ENCODE measurements around the gene SSR2.

The SSR2 gene

GRCh38 chr1:156001662-156002171 is 19.0 kb downstream of the SSR2 start:
- H3K4me3 ChIP-seq (ENCODE audit: control insufficient read depth, low read depth, low read length) = no peak overlapping the region
- TF ChIP-seq CTCF (IDR thresholded peaks at IDR 0.05; ENCODE audit: control insufficient read depth, insufficient read depth, low read depth, low read length, missing control alignments) = no peak
- DNase-seq (ENCODE audit: low read depth) = no peak

GRCh38 chr1:156001021-156001661 is 19.6 kb downstream of the SSR2 start:
- TF ChIP-seq CTCF (IDR thresholded peaks at IDR 0.05; ENCODE audit: control insufficient read depth, insufficient read depth, low read depth, low read length, missing control alignments) = no peak
- H3K4me3 ChIP-seq (ENCODE audit: control insufficient read depth, low read depth, low read length) = no peak overlapping the region
- DNase-seq (ENCODE audit: low read depth) = no peak

DNA sequence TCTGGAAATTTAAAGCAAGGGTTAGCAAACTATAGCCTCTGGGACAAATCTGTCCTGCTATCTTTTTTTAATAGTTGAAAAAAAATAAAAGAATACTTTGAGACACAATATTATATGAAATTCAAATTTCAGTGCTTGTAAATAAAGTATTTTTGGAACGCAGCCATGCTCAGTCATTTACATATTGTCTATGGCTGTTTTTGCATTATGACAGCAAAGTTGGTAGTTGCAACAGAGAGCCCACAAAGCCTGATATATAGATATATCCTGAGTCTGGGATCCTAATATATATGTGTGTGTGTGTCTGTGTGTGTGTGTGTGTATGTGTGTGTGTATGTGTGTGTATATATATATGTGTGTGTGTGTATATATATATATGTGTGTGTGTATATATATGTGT is 20.8 kb downstream of the SSR2 start:
- no peak for TF ChIP-seq CTCF (IDR thresholded peaks at IDR 0.05; ENCODE audit: control insufficient read depth, insufficient read depth, low read depth, low read length, missing control alignments)
- DNase-seq (ENCODE audit: low read depth) = no peak
- H3K4me3 ChIP-seq (ENCODE audit: control insufficient read depth, low read depth, low read length) = no peak overlapping the region

DNA sequence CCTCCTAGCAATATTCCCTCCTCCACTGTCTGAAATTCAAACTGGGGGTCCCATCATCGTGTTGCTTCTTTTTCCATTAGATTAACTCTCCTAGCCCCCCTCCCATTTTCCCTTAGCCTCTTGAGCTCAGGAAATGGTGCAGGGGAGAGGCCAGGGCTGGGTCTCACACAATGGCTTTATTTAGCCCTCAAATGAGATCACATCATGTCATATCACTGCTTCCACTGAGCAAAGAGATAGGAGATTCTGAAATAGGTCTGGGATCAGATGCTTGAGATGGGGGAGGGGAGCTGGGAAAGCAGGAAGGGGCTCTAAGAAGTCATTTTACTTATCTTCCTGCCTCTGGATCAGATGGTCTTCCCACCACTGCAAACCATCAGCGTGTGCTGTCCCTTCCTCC is 24.6 kb downstream of the SSR2 start:
- no peak for TF ChIP-seq CTCF (IDR thresholded peaks at IDR 0.05; ENCODE audit: control insufficient read depth, insufficient read depth, low read depth, low read length, missing control alignments)
- H3K4me3 ChIP-seq (ENCODE audit: control insufficient read depth, low read depth, low read length) = no peak overlapping the region

DNA sequence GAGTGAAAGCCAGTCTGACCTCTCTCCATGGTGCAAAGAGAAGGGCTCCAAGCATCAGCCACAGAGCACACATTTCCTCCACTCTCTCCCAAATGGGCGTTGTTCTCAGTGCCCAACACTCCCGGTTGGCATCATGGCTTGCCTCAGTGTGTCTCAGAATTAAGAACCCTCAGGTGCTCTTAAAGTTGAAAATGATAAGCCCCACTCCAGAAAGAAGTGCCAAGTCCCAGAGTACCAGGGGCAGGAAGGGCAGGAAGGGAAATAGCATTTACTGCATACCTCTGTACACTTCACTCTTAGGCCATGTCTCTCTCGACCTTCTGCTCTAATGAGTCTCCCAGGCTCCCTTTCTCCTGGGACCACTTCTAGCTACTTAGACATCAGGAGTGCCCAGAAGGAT is 27.2 kb downstream of the SSR2 start:
- no peak for TF ChIP-seq CTCF (IDR thresholded peaks at IDR 0.05; ENCODE audit: control insufficient read depth, insufficient read depth, low read depth, low read length, missing control alignments)
- no peak for DNase-seq (ENCODE audit: low read depth)
- H3K4me3 ChIP-seq (ENCODE audit: control insufficient read depth, low read depth, low read length) = no peak overlapping the region

More for the DNA sequence above, 24.6 kb downstream of the SSR2 start:
- DNase-seq (ENCODE audit: low read depth) = no peak

- no peak for DNase-seq (ENCODE audit: low read depth)
- no peak for TF ChIP-seq CTCF (IDR thresholded peaks at IDR 0.05; ENCODE audit: control insufficient read depth, insufficient read depth, low read depth, low read length, missing control alignments)
- H3K4me3 ChIP-seq (ENCODE audit: control insufficient read depth, low read depth, low read length) = no peak overlapping the region
Observed at GRCh38 chr1:155990005-155990739, 30.6 kb downstream of the SSR2 start.
